ENCODE results near the gene CAV2. TPM values are rescaled to one million over a fixed set of nuclear protein-coding genes. Genes with fewer than 3 reads are reported as not detected.

CAV2 gene
- total RNA-seq, 1 experiment from 2014 or later = 25.2 TPM

- peaks cover 7% of the 10 kb centered on the region; the same call in 1 of the 2 replicates for H3K36me3 ChIP-seq
- no peaks in the 10 kb centered on the region for H3K27me3 ChIP-seq
- H3K27ac ChIP-seq = no peak overlapping the region
- no peak for DNase-seq
- H3K4me1 ChIP-seq = peaks cover 7% of the 10 kb centered on the region
- no peak overlapping the region for H3K4me3 ChIP-seq
- H3K9me3 ChIP-seq (replicated peaks) = no peaks in the 10 kb centered on the region
These were observed 58.4 kb downstream of the CAV2 start for GRCh38 chr7:116557901-116558300.

Other genes with a start within 250 kb of the CAV2 start
- 22.2 and 23.7 TPM in 2 replicates for gene CAV1, start 25.3 kb downstream of the CAV2 start, total RNA-seq (2014; rRNA removed; shearing (Covaris generic))
- gene MET, start 172.5 kb downstream of the CAV2 start, total RNA-seq (2014; rRNA removed; shearing (Covaris generic)) = 121 and 129 TPM in 2 replicates

Data from SJCRH30 (cell line).